AG08396 (cell line): Measurements from ENCODE around the gene NME4.
A peak's percentile ranks its signal among the peaks of the same experiment; 100 is the strongest.

Experiments used
- DNase-seq: peaks from one replicate; pipeline ENCODE4 v3.0.0; 2012; ENCODE audit warnings: low spot score, mixed read lengths

NME4 gene

DNA sequence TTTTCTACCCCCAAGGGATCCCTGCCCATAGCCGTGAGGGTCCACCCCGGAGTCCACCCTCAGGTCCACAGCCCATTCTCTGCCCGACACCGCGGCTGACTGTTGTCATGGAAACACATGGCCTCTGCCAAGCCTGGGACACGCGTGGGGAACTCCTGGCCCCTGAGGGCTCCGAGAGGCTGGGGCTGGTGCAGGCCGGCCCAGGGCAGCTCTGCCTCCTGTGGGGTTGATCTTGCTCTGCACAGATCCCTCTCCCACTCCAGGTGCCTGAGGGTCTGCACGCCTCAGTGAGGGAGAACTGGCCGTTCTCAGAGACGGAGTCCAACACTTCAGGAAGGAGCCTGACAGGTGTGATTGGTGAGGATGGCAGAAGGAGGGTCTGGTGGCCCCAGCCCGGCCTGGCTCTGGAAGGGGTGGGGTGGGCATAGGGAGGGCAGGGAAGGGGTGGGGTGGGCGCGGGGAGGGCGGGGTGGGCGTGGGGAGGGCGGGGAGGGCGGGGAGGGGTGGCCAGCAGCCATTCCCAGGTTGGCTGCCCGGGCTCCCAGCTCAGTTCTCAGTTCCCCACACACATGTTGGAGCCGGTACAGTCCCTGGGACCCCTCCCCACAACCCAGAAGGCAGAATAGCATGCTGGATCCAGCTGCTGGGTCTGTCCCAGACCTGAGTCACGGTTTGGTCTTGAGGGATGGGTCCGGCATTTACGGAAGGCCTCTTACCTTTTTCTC, 33.1 kb upstream of the NME4 start:
- no peak for DNase-seq

DNA sequence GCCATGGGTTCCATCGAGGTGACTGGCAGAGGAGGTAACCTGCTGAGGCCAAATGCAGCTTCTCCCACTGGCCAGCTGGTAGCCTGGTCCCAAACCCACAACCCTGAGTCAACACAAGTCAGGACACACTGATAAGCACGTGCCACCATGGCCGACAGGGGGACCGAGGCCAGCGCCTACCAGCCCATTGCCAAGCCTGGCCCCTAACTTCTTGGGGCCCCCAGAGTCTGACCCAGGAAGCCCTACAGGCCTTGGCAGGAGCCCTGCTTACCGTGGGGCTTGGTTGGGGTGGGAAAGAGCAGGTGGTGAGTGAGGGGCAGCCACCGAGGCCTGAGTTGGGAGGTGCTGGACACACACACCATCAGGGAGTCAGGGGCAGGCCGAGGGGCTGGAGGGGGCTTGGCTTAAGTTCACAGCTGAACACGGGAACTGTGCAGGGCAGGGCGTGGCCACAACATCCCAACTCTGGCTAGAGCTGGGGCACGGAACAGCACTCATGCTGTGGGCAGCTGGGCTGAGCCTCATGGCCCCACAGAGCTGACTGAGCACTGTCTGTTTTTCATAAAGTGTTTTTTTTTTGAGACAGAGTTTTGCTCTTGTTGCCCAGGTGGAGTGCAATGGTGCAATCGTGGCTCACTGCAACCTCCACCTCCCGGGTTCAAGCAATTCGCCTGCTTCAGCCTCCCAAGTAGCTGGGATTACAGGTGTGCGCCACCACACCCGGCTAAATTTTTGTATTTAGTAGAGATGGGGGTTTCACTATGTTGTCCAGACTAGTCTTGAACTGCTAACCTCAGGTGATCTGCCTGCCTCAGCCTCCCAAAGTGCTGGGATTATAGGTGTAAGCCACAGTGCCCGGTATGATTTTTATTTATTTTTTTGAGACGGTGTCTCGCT, 32.2 kb upstream of the NME4 start:
- DNase-seq: no peak

DNA sequence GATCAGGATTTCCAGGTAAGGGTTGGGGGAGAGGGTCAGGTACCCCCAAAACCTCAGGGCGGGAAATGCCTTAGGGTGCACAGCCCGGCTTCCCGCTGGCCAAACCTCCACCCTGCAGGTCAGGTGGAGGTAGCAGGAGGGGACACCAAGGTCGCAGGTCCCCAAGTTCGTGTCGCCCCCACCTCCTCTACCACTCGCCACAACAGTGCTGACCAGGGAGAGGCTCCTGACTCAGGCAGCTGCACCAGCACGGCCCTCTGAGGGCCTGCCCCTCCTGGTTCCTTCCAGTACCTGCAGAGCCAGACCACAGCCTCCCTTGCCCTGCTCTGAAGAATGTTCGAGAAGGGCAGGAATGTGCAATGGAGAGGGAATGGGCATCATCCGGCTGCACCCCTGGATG, 30.5 kb upstream of the NME4 start:
- no peak for DNase-seq

DNA sequence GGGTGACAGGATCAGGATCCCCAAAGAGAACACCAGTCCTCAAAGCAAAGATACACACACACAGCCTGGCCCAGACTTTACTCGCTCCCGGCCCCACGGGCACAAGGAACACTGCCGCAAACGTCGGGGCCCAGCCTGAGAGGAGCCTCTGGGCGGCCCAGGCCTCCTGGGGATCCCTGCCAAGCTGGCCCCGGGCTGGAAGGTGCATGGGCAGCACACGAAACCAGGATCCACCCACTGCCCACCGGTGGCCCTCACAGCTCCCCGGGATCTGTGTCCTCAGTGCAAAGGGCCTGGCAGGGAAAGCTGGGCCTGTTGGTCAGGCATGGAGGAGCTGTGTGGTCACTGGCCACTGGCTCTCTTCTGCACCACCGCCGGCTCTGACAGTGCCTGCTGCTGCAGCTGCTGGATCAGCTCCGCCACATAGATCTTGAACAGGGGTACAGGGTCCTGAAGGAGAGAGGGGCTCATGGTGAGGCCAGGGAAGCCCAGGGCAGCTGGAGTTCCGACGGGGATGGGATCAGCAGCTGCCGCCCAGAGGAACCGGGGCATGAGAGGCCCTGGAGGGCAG, 29.6 kb upstream of the NME4 start:
- DNase-seq: no peak

DNA sequence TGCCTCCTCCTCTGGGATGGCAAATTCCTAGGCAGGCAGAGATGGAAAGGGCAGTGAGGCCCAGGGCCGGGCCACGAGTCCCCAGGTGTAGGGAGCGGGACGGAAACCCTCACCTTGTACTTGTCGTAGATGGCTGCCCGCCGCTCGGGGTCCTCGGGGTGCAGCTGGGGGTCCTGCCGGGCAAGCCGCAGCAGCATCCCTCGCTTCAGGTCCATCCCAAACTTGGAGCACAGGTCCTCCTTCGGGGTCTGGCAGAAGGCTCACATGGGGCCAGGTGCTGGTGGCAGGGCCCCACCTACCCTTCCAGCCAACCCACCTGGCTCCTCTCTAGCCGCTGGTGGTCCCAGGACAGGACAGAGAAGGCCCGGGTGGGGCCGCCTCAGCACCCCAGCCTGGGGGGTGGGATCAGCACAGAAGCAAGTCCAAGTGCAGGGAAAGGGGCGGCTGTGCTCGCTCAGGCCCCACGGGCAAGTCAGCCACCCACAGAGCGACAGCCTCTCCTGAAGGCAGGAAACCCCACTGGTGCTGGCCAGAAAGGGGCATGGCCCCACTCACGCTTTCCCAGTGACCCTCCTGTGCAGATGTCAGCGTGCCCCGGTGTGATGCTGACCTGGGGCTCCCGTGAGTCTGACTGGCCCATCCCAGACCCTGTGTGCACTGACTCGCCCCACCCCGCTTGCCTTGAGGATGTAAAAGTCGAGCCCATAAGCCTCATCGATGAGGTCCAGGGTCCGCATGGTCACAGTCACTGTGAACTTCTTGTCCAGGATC, 28.4 kb upstream of the NME4 start:
- DNase-seq: no peak

DNA sequence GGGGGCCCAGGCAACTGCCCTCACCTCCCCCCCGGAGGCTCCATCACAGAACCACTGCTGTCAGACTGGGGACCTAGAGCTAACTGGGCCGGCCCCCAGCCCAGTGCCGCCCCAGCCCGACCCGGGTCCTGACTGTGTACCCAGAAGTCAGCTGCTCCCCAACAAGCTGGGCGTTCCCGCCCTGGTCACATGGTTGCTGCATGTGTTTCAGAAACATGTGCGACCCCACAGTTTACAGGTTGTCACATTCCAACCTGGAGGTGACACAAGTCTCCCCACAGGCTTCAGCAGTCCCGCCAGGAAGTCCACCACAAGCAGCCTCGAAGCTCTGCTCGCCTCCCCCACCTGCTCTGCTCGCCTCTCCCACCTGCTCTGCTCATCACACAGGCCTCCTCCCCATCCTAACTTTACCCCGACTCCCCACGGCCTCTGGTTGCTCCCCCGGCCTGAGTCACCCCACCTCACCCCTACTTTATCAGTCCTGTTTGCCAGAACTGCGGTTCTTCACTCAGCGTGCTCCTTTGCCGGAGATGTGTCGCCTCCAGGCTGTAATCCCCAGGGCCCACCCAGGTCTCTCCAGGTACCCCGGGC, 27.6 kb upstream of the NME4 start:
- DNase-seq: no peak

DNA sequence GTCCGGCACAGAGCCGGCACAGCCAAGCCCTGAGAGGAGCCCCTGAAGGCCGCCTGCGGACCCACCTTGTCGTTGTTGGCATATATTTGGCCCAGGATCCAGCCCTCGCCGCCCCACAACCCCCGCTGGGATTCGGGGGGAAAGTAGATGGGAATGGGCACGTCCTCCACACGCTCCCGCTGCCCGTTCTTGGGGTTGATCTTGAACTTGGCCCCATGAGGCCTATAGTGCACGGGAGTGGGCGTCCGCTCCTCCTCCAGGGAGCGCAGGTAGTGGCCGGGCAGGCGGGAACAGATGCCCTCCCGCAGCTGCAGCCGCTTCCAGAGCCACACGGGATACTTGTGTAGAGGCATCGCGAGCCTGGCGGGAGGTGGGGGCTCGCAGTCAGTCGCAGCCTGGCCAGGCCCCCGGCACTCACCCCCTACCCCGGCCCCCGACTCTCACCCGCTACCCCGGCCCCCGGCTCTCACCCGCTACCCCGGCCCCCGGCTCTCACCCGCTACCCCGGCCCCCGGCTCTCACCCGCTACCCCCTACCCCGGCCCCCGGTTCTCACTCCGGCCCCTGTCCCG, 27.0 kb upstream of the NME4 start:
- peak; percentile 74 for DNase-seq

DNA sequence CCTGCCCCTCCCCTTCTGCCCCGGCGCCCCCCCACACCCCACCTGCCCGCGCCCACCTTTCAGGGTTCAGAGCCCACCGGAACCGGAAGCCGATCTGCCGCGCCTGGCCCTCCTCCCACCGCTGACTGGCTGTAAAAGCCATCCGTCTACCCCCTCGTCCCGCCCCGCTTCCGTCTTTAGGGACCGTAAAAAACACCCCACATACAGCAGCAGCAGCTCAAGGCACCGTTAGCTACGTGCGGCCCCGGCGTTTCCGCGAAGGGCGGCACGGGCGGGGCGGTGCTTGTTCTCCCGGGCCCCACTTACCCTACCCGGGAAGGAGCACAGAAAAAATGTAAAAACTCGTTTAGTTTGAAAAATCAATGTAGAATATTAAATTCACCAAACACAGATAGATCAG, 26.6 kb upstream of the NME4 start, which contains the start of gene MRPL28:
MRPL28 (minus strand) TSS at position 96 of the 400 bp plus-strand sequence. CDS start 320 bp downstream, outside the sequence.
- DNase-seq: peak; percentile 98

DNA sequence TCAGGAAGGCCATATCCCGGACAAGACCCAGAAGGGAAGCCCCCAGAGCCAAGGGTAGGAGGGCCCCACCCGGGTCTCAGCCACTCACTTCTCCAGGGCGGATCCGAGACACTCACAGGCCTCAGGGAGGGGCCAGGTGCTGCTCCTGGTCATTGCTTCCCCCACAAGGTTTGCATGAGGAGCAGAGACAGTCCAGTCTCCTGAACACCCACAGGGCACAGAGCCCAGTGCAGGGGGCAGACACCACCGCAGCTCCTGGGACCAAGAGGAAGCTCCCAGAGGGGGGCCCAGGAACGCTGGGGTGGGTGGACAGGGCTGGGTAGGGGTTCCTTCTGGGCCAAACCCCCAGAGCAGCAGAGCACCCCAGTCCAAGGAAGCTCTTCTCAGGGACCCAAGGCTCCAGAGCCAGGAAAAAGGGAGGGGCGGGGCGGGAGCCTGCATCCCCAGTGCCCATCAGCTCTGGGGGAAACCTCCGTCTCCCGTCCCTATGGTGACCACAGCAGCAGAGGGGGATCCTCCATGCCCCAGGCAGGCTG, 26.0 kb upstream of the NME4 start:
- no peak for DNase-seq

DNA sequence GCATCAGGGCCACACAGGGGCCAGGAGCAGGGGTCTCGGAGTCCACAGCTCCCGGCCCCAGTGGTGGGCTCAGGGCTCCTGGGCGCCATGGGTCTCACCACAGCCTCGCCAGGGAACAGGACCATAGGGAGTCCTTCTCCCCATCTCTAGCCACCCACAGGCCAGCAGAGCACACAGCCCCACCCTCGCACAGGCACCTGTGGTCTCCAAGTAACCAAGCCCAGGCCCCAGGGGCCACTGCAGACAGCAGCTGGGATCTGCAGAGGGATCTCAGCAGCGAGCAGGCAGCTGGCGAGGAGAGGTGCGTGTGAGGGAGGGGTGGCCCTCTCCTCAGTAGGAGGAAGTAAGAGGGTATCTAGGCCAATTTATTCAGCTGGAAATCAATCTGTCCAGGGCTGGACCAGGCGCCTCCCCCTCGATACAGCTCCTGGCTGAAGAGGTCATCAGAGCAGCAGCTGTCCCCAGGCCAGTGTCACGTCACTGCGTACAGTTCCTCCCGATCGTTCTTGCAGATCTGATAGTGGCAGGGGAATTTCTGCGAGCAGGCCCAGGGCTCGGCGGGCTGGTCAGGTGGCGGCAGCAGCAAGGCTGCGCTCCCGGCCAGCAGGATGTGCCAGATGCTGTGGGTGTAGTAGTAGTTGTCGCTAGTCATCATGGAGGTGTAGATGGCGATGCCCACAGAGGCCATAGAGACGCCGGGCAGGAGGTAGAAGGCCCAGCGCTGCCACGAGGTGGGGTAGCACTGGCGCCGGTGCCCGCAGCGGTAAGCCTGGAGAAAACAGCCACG, 25.3 kb upstream of the NME4 start:
- DNase-seq: no peak

DNA sequence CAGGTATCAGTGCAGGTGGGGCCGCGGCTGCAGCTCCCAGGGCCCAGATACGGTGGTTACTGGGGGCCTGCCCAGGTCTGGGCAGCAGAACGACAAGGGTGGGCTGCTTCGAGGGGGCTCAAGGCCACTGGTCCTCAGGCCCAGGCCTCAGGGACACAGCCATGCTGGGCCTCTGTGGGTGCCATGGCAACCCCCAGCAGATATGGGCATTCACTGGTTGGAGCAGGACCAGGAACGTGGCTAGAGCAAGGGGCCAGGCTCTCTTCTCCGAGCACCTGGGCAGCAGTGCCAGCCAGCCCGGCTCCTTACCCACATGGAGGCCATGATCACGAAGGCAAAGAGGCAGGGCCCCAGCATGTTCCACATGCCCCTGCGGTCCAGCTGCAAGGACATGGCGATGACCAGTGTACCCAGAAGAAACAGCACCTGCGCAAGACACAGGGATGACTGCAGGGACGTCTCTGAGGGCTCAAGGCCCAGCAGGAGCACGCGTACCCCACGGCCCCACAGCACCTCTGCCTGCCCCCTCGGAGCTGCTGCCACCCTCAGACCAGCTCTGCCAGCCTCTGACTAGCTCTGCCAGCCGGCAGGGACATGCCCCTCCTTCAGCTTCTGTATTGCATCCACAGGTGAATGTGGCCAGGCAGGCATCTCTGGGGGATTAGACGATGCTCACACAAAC, 24.6 kb upstream of the NME4 start:
- DNase-seq: no peak

DNA sequence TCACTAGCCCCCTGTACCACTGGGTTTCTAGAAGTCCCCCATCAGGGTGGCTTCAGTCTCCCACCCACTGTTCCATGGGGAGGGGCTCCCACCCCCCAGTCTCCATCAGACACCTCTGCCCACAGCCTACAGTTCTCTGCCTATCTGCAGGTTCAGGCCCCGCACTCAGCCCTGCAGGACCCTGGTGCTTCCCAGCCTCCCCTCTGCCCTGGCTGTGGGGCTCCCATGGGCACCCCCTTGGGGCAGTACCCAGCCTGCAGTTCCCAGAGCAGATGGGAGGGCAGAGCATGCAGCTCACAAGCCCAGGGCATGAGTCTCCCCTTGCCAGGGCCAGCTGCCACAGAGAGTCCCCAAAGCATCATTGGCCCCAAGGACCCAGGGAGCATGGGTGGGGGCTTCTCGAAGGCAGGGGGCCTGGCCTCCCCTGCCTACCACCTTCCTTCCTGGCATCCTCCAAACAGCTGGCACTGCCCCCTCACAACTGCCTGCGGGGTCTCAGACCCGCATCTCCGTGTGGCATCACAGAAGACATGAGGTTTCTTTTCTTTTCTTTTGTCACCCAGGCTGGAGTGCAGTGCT, 23.9 kb upstream of the NME4 start:
- DNase-seq: no peak

DNA sequence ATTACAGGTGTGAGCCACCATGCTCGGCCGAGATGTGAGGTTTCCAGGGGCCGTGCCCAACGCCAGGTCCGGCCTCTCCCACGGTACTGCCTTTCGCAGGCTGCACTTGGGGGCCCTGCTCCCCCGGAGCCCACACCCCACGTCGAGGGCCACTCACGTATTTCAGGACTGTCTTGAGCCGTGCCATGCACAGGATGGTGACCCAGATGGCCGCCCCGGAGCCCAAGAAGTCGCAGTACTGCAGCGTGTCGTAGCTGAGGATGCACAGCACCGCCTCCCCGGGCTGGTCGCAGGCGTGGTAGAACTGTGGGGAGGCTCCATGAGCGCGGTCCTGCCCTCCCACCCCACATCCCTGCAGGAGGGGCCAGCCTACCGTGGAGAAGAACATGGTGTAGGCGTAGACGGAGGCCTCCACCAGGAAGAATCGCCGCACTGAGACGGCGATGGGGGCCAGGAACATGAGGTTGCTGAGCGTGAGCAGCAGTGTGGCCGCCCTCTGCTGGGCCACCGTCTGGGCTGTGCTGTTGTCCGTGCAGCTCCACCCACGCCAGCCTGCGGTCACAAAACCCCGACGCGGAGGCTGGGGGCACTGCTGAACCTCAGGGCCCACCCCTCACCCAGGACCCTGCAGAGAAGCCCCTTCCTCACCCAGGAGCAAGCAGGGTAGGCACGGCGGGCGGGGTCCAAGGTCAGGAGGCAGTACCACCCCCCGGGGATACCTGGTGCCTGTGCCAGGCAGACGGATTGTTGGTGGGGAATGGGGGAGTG, 23.0 kb upstream of the NME4 start:
- DNase-seq: no peak

DNA sequence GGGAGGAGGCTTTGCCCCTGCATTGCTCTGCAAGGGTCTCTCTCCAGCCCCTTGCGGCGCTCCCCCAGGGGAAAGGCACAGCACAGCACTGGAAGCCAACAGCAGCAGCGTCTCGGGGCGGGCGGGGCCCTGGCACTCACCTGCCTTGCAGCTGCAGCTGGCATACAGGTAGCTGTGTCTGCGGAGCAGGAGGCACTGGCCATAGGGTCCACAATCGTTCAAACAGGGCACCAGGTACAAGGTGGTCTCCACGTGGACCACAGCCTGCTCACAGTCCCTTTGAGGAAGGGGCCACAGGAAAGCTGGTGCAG, 22.4 kb upstream of the NME4 start:
- DNase-seq: no peak

DNA sequence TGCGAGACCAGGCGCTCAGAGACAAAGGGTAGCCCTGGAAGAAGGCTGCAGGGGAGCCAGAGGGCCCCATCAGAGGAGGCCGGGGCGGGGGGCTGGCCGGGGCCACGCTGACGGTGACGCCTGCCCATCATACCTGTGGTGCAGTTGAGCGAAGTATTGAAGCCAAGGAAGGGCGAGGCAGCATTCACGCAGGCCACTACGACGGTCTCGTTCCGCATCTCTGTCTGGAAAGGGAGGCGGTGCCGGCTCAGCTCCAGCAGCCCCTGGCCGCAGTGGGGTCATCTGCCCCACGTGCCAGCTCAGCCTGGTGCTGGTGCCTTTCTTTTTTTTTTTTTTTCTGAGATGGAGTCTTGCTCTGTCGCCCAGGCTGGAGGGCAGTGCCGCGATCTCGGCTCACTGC, 21.8 kb upstream of the NME4 start:
- no peak for DNase-seq

DNA sequence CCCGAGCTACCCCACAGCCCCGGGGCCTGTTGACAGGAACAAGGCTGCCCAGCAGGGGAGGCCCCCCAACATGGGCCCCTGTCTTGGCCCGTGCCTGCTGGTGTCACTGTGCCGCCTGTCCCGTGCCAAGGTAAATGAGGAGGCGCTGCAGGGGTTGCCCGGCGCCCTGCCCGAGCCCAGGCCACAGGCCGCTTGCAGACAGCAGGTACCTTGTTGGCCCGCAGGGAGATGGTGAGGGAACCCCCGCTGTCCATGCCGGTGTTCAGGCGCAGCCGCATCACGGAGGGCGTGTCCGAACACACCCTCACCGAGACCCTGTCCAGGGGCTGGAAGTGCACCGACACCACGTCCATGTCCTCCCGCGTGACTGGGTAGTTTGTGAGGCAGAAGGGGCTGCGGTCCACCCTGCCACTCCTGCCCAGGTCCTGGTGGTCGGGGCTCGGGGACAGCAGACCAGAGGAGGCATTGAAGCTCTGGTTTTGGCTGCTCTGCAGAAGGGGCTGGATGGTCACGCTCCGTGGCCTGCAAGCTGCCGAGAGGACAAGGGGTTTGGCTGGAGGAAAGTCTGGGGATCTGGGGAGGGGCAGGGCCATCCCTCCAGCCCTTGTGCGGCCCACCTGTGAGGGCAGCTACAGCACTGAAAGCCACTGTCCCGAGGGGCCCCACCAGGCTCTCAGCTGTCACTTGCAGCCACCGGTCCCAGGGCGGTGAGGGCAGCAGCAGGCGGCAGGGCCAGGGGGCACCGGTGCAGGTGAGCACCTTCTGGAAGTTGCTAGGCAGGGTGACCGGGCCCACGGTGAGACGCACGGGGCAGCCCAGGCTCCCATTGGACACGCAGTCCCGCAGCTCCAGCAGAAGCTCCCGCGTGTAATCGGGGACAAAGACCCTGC, 20.8 kb upstream of the NME4 start:
- DNase-seq: no peak

DNA sequence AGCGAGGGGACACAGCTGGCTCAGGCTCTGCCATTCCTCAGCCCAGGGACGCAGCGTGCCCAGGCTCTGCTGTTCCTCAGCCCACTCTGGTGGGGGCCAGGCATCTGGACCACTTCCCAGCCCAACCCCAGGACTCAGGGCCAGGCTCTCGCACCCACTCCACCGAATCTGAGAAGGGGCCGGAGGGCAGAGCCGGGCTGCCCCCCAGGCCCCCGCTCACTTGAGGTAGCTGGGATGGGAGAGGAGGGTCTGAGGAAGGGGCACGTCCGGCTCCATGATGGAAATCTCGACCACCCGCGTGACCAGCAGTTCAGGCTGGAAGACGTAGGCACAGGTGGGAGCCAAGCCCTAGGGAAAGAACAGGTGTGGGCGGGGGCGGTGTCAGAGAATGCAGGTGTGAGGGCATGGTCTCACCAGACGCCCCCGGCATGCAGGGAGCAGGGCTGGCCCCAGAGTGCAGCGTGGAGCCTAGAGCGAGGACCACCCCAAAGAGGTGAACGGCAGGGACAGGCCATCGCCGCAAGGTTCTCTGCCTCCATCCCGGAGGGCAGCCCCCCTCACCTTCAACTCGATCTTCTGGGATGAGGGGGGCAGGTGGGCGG, 20.1 kb upstream of the NME4 start:
- no peak for DNase-seq
